NCI-H2029 (cell line): ENCODE results near the gene OR2L2.
"Not testable (repeated sequence)": the region's sequence is repeated elsewhere in the genome, so short reads cannot be mapped to it uniquely, and the experiment has no call there.

Source experiments
- DNase-seq: peaks from one replicate; lab custom pipeline; 2025; lab: John Stamatoyannopoulos, UW

The OR2L2 gene

DNA sequence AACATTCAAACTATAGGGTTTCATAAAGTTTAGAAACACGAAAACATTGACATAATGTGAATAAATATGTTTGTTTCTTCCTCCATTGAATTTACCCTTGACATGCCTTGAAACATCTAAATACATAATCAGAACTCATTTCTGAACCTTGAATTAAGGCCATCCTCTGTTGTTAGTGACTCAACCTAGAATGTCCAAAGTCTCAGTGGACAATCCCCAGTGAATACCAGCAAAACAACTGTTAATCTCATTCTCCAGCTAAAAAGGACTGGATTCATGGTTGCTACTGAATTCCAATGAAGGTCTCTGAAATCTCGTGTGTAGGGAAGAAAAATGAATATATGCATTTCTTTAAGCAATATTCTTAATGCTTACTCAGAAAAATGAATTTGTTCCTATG, at the start of gene OR2L2:
OR2L2 (plus strand) TSS at position 301 of the 400 bp plus-strand sequence. CDS start 8,198 bp downstream, outside the sequence.
- no peak for DNase-seq

- no peak for DNase-seq
Measured at GRCh38 chr1:247992986-247993385, 36.9 kb upstream of the OR2L2 start.

DNA sequence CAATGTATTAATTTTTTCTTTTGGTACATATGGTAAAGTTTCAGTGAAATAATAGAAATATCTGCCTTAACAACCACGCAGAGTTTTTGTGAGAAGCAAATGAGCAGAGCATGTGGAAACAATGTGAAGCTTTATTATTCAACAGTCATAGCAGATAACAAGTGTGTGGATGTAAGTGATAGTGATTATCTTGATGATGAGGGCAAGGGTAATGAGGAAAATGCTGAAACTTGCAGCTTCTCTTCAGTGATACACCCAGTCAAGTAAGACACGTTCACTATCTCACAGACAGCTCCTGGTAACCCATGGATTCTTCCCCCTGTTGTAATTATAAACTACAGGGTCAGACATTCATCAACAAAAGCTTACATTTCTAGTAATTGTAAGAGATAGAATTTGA, 31.1 kb upstream of the OR2L2 start:
- no peak for DNase-seq

- DNase-seq: no peak
Measured at GRCh38 chr1:248000169-248000568, 29.7 kb upstream of the OR2L2 start.

DNA sequence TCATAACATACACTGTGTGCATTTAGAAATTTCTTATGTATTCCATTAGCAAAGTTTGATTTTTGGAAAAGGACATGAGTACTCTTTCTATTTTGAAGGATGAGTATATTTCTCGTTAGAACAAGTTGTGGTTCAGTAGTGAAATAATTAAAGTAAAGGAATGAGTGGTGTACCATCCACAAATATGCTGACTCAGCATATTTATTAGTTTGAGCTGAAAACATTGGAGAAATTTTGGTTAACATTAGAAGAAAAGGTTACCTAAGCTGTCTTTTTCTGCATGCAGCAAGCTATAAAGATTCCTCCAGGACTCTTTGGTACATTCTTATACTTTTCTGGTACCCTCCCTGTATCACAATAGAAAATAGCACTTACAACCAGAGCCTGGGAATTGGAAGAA, 22.1 kb upstream of the OR2L2 start:
- no peak for DNase-seq

DNA sequence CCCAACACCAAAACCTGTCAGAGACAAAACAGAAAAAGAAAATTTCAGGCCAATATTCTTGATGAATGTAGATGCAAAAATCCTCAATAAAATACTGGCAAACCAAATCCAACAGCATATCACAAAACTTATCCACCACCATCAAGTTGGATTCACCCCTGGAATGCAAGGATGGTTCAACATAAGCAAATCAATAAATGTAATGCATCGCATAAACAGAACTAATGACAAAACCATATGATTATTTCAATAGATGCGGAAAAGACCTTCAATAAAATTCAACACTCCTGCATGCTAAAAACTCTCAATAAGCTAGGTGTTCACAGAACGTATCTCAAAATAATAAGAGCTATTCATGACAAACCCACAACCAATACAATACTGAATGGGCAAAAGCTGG, 20.2 kb upstream of the OR2L2 start:
- DNase-seq: no peak

- DNase-seq: no peak
Measured at GRCh38 chr1:248013229-248013710, 16.6 kb upstream of the OR2L2 start, which contains the start of gene OR2L5. OR2L5 (plus strand) TSS chr1:248013660; CDS start chr1:248021948, 8,288 bp downstream.

DNA sequence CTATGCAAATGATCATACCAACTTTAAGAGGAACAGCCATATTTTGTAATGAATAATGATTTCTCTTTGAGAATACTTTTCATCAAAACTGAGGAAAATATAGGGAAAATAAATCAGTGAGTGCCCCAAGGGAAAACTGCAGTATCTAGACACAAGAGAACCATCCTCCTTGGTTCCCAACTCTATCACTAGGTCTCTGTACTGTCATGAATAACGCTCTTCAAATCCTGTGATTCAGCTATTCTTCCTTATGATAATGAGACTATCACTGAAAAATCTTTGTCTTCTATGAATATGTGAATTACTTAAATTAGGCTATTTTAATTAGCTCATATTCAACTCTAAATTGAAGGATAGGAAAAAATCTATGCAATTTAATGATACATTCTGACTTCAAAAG, 14.1 kb upstream of the OR2L2 start:
- DNase-seq: no peak

GRCh38 chr1:248045209-248045608, 15.3 kb downstream of the OR2L2 start:
- DNase-seq: no peak

GRCh38 chr1:248046536-248046935, 16.7 kb downstream of the OR2L2 start, which contains the start of gene OR2L3:
OR2L3 (plus strand) TSS chr1:248046836; CDS start chr1:248060682, 13,846 bp downstream.
- DNase-seq: no peak

GRCh38 chr1:248047008-248047407, 17.1 kb downstream of the OR2L2 start:
- no peak for DNase-seq

DNA sequence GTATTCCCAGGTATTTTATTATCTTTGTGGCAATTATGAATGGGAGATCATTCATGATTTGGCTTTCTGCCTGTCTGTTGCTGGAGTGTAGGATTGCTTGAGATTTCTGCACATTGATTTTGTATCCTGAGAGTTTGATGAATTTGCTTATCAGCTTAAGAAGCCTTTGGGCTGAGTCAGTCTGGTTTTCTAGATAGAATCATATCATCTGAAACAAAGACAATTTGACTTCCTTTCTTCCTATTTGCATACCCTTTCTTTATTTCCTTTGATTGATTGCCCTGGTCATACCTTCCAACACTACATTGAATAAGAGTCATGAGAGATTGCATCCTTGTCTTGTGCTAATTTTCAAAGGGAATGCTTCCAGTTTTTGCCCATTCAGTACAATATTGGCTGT, 24.8 kb downstream of the OR2L2 start:
- DNase-seq: no peak

DNA sequence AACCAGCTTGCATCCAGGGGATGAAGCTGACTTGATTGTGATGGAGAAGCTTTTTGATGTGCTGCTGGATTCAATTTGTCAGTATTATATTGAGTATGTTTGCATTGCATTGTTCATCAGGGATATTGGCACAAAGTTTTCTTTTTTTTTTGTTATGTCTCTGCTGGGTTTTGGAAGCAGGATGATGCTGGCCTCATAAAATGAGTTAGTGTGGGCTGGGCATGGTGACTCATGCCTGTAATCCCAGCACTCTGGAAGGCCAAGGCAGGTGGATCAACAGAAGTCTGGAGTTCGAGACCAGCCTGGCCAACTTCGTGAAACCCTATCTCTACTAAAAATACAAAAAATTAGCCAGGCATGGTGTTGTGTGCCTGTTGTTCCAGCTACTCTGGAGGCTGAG, 25.4 kb downstream of the OR2L2 start:
- DNase-seq: no peak

GRCh38 chr1:248065071-248065470, 35.2 kb downstream of the OR2L2 start:
- no peak for DNase-seq

GRCh38 chr1:248065604-248066003, 35.7 kb downstream of the OR2L2 start:
- no peak for DNase-seq

DNA sequence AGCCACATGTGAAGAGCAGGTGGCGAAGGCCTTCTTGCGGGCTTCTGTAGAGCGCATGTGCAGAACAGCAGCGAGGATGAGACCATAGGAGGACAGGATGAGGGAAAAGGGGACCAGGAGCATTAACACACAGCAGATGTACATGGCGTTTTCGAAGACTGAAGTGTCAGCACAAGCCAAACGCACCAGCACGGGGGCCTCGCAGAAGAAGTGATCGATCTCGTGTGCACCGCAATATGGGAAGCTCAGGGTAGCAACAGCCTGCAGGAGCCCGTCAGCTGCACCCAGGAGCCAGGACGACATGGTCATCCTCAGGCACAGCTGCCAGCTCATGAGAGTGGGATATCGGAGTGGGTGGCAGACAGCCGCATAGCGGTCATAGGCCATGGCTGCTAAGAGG, 54.0 kb downstream of the OR2L2 start:
- not testable (repeated sequence) for DNase-seq
